Chondrocyte (in vitro differentiated cells): ENCODE measurements around the gene PLCG1. TPM values are rescaled to one million over a fixed set of nuclear protein-coding genes. Genes with fewer than 3 reads are reported as not detected.

Experiments
- DNase-seq: peaks from one replicate; pipeline ENCODE4 v3.0.0; 2021; ENCODE audit warnings: mixed read lengths, low spot score
- H3K27ac Mint-ChIP-seq: one replicate; pipeline ENCODE4 v1.8.0; 2021; ENCODE audit warnings: mild to moderate bottlenecking, moderate library complexity, mixed read lengths; ENCODE audit not compliant: unreplicated experiment
- H3K27me3 Mint-ChIP-seq: 2 replicates; pipeline ENCODE4 v1.8.0; 2021; ENCODE audit warnings: low read depth, mixed read lengths
- H3K36me3 Mint-ChIP-seq: 2 replicates; pipeline ENCODE4 v1.8.0; 2021; ENCODE audit warnings: low read depth, mixed read lengths
- H3K4me1 Mint-ChIP-seq: 2 replicates; pipeline ENCODE4 v1.8.0; 2021; ENCODE audit warnings: low read depth, mild to moderate bottlenecking, mixed read lengths
- H3K4me3 Mint-ChIP-seq: one replicate; pipeline ENCODE4 v1.8.0; 2021; ENCODE audit warnings: mild to moderate bottlenecking, moderate library complexity, mixed read lengths; ENCODE audit not compliant: unreplicated experiment
- H3K9me3 Mint-ChIP-seq: 2 replicates; pipeline ENCODE4 v1.8.0; 2021; ENCODE audit warnings: low read depth, mixed read lengths
- total RNA-seq: library from RNA; stranded (reverse); gene quantifications from 3 replicates; pipeline ENCODE4 v1.2.1, GENCODE V29; 2021
- TF ChIP-seq, protein P1 (sequence below): fragments of 200-600 bp; sonication (generic); IDR thresholded peaks from 2 replicates; pipeline ENCODE4 v1.5.0; 2021; ENCODE audit warnings: antibody characterized with exemption, mild to moderate bottlenecking, moderate library complexity

PLCG1 gene
- total RNA-seq, 1 donor from 2014 or later = 152 TPM

- no peaks in the 10 kb centered on the region for H3K27me3 Mint-ChIP-seq
These were observed 33.2 kb downstream of the PLCG1 start for GRCh38 chr20:41170386-41171105.

GRCh38 chr20:41171736-41172295 is 34.5 kb downstream of the PLCG1 start:
- peak; percentile 4 for DNase-seq
- Mint-ChIP-seq H3K9me3 (no peaks in the 10 kb centered on the region), H3K27me3 (no peaks in the 10 kb centered on the region), H3K4me1 (peaks cover 42% of the 10 kb centered on the region), H3K27ac (peak overlapping the region; percentile 66), H3K36me3 (peaks cover 43% of the 10 kb centered on the region), H3K4me3 (no peak overlapping the region)
- TF ChIP-seq, protein P1, sequence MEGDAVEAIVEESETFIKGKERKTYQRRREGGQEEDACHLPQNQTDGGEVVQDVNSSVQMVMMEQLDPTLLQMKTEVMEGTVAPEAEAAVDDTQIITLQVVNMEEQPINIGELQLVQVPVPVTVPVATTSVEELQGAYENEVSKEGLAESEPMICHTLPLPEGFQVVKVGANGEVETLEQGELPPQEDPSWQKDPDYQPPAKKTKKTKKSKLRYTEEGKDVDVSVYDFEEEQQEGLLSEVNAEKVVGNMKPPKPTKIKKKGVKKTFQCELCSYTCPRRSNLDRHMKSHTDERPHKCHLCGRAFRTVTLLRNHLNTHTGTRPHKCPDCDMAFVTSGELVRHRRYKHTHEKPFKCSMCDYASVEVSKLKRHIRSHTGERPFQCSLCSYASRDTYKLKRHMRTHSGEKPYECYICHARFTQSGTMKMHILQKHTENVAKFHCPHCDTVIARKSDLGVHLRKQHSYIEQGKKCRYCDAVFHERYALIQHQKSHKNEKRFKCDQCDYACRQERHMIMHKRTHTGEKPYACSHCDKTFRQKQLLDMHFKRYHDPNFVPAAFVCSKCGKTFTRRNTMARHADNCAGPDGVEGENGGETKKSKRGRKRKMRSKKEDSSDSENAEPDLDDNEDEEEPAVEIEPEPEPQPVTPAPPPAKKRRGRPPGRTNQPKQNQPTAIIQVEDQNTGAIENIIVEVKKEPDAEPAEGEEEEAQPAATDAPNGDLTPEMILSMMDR = no peak

More at GRCh38 chr20:41170386-41171105, 33.2 kb downstream of the PLCG1 start:
- no peaks in the 10 kb centered on the region for H3K9me3 Mint-ChIP-seq
- H3K4me3 Mint-ChIP-seq = no peak overlapping the region
- DNase-seq = peak; percentile 28
- H3K4me1 Mint-ChIP-seq = peaks cover 30% of the 10 kb centered on the region
- peaks cover 47% of the 10 kb centered on the region for H3K36me3 Mint-ChIP-seq
- TF ChIP-seq, protein P1 = no peak
- peak overlapping the region; percentile 59 for H3K27ac Mint-ChIP-seq

DNA sequence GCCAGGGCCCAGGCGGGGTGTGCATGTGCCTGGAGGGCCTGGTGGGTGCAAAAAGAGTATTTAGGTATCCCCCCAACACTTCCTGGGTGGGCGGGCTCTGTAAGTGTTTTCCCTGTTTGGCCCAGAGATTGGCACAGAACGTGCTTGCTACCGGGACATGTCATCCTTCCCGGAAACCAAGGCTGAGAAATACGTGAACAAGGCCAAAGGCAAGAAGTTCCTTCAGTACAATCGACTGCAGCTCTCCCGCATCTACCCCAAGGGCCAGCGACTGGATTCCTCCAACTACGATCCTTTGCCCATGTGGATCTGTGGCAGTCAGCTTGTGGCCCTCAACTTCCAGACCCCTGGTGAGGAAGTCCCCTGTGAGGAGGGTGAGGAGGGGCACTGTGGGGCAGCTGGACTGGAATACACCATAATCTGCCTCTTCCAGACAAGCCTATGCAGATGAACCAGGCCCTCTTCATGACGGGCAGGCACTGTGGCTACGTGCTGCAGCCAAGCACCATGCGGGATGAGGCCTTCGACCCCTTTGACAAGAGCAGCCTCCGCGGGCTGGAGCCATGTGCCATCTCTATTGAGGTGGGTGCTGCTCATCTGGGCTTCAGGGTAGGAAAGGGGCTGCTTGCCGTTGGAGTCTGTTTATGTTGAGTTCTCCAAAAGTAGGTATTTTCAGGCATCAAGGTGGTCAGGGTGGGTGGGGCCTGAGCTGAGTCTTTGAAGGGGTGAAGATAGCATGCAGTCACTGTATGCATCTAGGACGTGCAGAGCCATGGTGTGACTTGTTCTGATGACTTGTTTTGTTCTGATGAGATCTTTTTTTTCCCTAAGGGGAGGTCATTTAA is 35.2 kb downstream of the PLCG1 start:
- no peak overlapping the region for H3K4me3 Mint-ChIP-seq
- H3K27ac Mint-ChIP-seq = peak overlapping the region; percentile 66
- H3K36me3 Mint-ChIP-seq = peaks cover 38% of the 10 kb centered on the region
- H3K9me3 Mint-ChIP-seq = no peaks in the 10 kb centered on the region
- peaks cover 49% of the 10 kb centered on the region for H3K4me1 Mint-ChIP-seq
- H3K27me3 Mint-ChIP-seq = no peaks in the 10 kb centered on the region
- no peak for DNase-seq
- TF ChIP-seq, protein P1 = no peak

- Mint-ChIP-seq H3K27ac (peak overlapping the region; percentile 84), H3K4me3 (no peak overlapping the region), H3K27me3 (no peaks in the 10 kb centered on the region), H3K9me3 (no peaks in the 10 kb centered on the region), H3K4me1 (peaks cover 57% of the 10 kb centered on the region), H3K36me3 (peaks cover 39% of the 10 kb centered on the region)
- TF ChIP-seq, protein P1 = peak; percentile 95
- no peak for DNase-seq
These were observed 35.9 kb downstream of the PLCG1 start for GRCh38 chr20:41173161-41173721.
